Measurements from ENCODE around the gene KCNK6. TPM values are rescaled to one million over a fixed set of nuclear protein-coding genes. Genes with fewer than 3 reads are reported as not detected.

The KCNK6 gene
- 13.3 and 14.1 TPM in 2 replicates for total RNA-seq (2021; fragmentation: NEBNext Ultra II Directional; extraction: Animal tissue kit (Norgen Biotek cat#: 25700))
- polyA plus RNA-seq (2011; rRNA removed), result 10.6 TPM in 2 replicates
- polyA plus RNA-seq (2011; cell fraction: cytosol; rRNA removed), result 10.2 TPM
- polyA plus RNA-seq (2011; cell fraction: nucleus; rRNA removed), result 16.6 TPM
- 12.4 to 15.5 TPM (median 13.6 TPM) in 4 replicates for polyA plus RNA-seq (2012, experiment 1 of 2)
- 6.3 TPM for polyA plus RNA-seq (2012, experiment 2 of 2)
- polyA plus RNA-seq (2013, experiment 1 of 2), result 17.4 TPM
- 18.2 TPM for polyA plus RNA-seq (2013, experiment 2 of 2)
- polyA minus RNA-seq (2011; rRNA and poly(A)+ RNA removed), result 7.4 and 8.1 TPM in 2 replicates
- 6.5 TPM for polyA minus RNA-seq (2011; cell fraction: cytosol; rRNA and poly(A)+ RNA removed)
- 11.0 TPM for polyA minus RNA-seq (2011; cell fraction: nucleus; rRNA and poly(A)+ RNA removed)
- long read RNA-seq, experiment 1, full-length matches to known transcripts, result 1 of 12 reads
- long read RNA-seq, experiment 1, partial matches to known transcripts, result 0 of 12 reads
- long read RNA-seq, experiment 1, other reads (novel, unspliced or antisense), result 11 of 12 reads
- long read RNA-seq, experiment 2, partial matches to known transcripts, result 0 of 4 reads
- long read RNA-seq, experiment 2, other reads (novel, unspliced or antisense), result 4 of 4 reads

GRCh38 chr19:38319421-38320258 is at the start of gene KCNK6:
KCNK6 (plus strand) TSS chr19:38319845; CDS start chr19:38319951, 106 bp downstream.
- CTCF ChIA-PET (ENCODE audit: partially characterized antibody), result interaction anchor here (0.5 to 3.6 kb wide), 18 partner anchors 8 to 179 kb away, joined by 3 to 24 read pairs (median 4); partner anchors contain the start of genes C19orf33, CATSPERG, GGN and SPINT2
- H3K9me3 ChIP-seq (ENCODE audit: insufficient read depth in 2 of 2, low read depth in 1 of 2, low read length in 1 of 2), result no peaks in the 10 kb centered on the region
- TF ChIP-seq ATF2 (IDR thresholded peaks at IDR 0.05; ENCODE audit: low read length), result 0 out of 2 replicates have a peak, but pooled peaks have one; percentile 30
- TF ChIP-seq GABPA (IDR thresholded peaks at IDR 0.05; ENCODE audit: borderline replicate concordance, insufficient read depth, low read length), result peak; percentile 52; the same call in 1 of the 2 replicates
- TF ChIP-seq EP300 (IDR thresholded peaks at IDR 0.05; ENCODE audit: borderline replicate concordance in 1 of 2, low read depth in 2 of 2, low read length in 2 of 2), result no peak

More at GRCh38 chr19:38319421-38320258, at the start of gene KCNK6:
- DNase-seq (ENCODE audit: low read depth in 1 of 2, low spot score in 2 of 2), result peak in 1 of 2 experiments; percentile 87
- Histone ChIP-seq H4K20me1 (replicated peaks in 1 of 2; ENCODE audit: control insufficient read depth in 1 of 2, insufficient read depth in 2 of 2, low read length in 2 of 2) (peaks cover 0 to 4% of the 10 kb centered on the region in 2 experiments), H3K4me3 (ENCODE audit: extremely low read depth in 1 of 4, insufficient read depth in 2 of 4, low read depth in 3 of 4, low read length in 4 of 4) (peak within 1 kb of the TSS; percentile 52 to 76 (median 64)), H3K9ac (replicated peaks in 1 of 4; ENCODE audit: extremely low read depth in 1 of 4, low read depth in 3 of 4, low read length in 3 of 4) (peak within 1 kb of the TSS in 3 of 4 experiments; percentile 48 to 70 (median 56); a peak in 6 of 7 replicates), H2BK5ac (ENCODE audit: low read depth, low read length) (peak within 1 kb of the TSS; percentile 9; the same call in 1 of the 2 replicates), H3K4me2 (ENCODE audit: insufficient read depth in 1 of 2, low read depth in 2 of 2, low read length in 2 of 2) (peak within 1 kb of the TSS; percentile 87 to 89), H3K4me1 (replicated peaks in 1 of 4; ENCODE audit: control insufficient read depth in 3 of 4, insufficient read depth in 4 of 4, low read length in 3 of 4) (peaks cover 0 to 8% (median 3%) of the 10 kb centered on the region in 4 experiments; a peak in 5 of 7 replicates), H2BK120ac (replicated peaks; ENCODE audit: low read depth, low read length) (no peak within 1 kb of the TSS), H4K5ac (ENCODE audit: insufficient read length, low read depth, low read length) (no peak within 1 kb of the TSS), H3K14ac (ENCODE audit: insufficient read length) (no peak within 1 kb of the TSS), H2BK15ac (ENCODE audit: low read length) (peak within 1 kb of the TSS; percentile 95; the same call in 1 of the 2 replicates), H4K8ac (ENCODE audit: extremely low read depth, insufficient read depth, low read length) (peak within 1 kb of the TSS; percentile 86), H3K23me2 (ENCODE audit: low read depth, low read length) (peaks cover 15% of the 10 kb centered on the region; the same call in 1 of the 2 replicates), H2BK12ac (ENCODE audit: low read depth, low read length) (peak within 1 kb of the TSS; percentile 40; the same call in 1 of the 2 replicates), H3K4ac (replicated peaks; ENCODE audit: insufficient read length, low read depth, low read length) (no peak within 1 kb of the TSS), H3K27me3 (replicated peaks in 1 of 4; ENCODE audit: control insufficient read depth in 3 of 4, extremely low read depth in 1 of 4, insufficient read depth in 3 of 4, low read length in 3 of 4) (peaks cover 0 to 33% (median 18%) of the 10 kb centered on the region in 4 experiments; a peak in 6 of 7 replicates), H3K56ac (replicated peaks; ENCODE audit: insufficient read length, low read depth, low read length) (no peak within 1 kb of the TSS), H4K91ac (replicated peaks; ENCODE audit: insufficient read length, low read length) (peak within 1 kb of the TSS; percentile 45), H2BK20ac (ENCODE audit: low read length) (peak within 1 kb of the TSS; percentile 34; the same call in 1 of the 2 replicates), H3K23ac (ENCODE audit: insufficient read length) (no peak within 1 kb of the TSS), H3K36me3 (ENCODE audit: control insufficient read depth in 2 of 4, insufficient read depth in 4 of 4, low read length in 3 of 4) (0 out of 8 replicates have a peak, but pooled peaks cover 0 to 2% (median 0%) of the 10 kb centered on the region in 4 experiments), H3K18ac (ENCODE audit: extremely low read depth, low read length) (peak within 1 kb of the TSS; percentile 95), H2AK5ac (ENCODE audit: low read depth, low read length) (0 out of 2 replicates have a peak within 1 kb of the TSS, but pooled peaks have one; percentile 15), H2AFZ (ENCODE audit: low read length) (peak within 1 kb of the TSS; percentile 79; the same call in 1 of the 2 replicates), H3K27ac (ENCODE audit: low read depth, low read length) (no peak within 1 kb of the TSS), H3K79me2 (ENCODE audit: control insufficient read depth in 1 of 2, insufficient read depth in 2 of 2, low read length in 2 of 2) (peaks cover 0 to 3% of the 10 kb centered on the region in 2 experiments; a peak in 1 of 4 replicates), H3K79me1 (ENCODE audit: low read depth, low read length) (peaks cover 3% of the 10 kb centered on the region; the same call in 1 of the 2 replicates)
- no peak for FAIRE-seq
- POLR2A ChIA-PET (ENCODE audit: partially characterized antibody), result interaction anchor here (0.7 to 2.0 kb wide), 12 partner anchors 9 to 68 kb away, joined by 3 to 7 read pairs (median 4); partner anchors contain the start of genes C19orf33 and SPINT2
- WGBS, 2 experiments (ENCODE audit: extremely low coverage in 1 of 2, insufficient coverage in 1 of 2, insufficient read length in 1 of 2, insufficient replicate concordance in 2 of 2, low coverage in 1 of 2, low lambda C conversion rate in 2 of 2, missing lambda C conversion rate in 1 of 2), result 3% methylated on average over 62 of the region's 76 CpGs; no CpG with 5 or more reads in 1 of the 2 experiments

All from H1 (cell line).